RWPE1 (cell line): ENCODE data around the gene CDC42EP3.

Experiments used
- CTCF ChIA-PET: fragments of 350-600 bp; sonication (Branson Sonifier 250); formaldehyde crosslinking; extraction: SDS; loops from one replicate; lab custom pipeline; 2021; lab: Yijun Ruan, JAX
- POLR2A ChIA-PET: fragments of 400-600 bp; formaldehyde crosslinking; extraction: SDS; loops from one replicate; lab custom pipeline; 2020; ENCODE audit warnings: antibody characterized with exemption; ENCODE audit not compliant: low non-redundant PET; lab: Yijun Ruan, JAX
- DNase-seq: peaks from one replicate; pipeline ENCODE4 v3.0.0; 2012; ENCODE audit warnings: low spot score
- H3K27ac ChIP-seq: fragments of 450-650 bp; 2 replicates; pipeline ENCODE4 v1.5.1; 2017
- CTCF ChIP-seq: fragments of 450-650 bp; conservative IDR thresholded peaks from 2 replicates; pipeline ENCODE4 v1.5.1; 2017; ENCODE audit warnings: low read depth, mild to moderate bottlenecking

The CDC42EP3 gene

GRCh38 chr2:37619959-37620300 lies 51.5 kb downstream of the CDC42EP3 start:
- no peak for TF ChIP-seq CTCF
- ChIA-PET POLR2A (no interaction called here), CTCF (no interaction called here)
- no peak overlapping the region for H3K27ac ChIP-seq
- DNase-seq, result no peak

GRCh38 chr2:37619230-37619958 lies 52.0 kb downstream of the CDC42EP3 start:
- H3K27ac ChIP-seq, result no peak overlapping the region
- no peak for TF ChIP-seq CTCF
- ChIA-PET CTCF (no interaction called here), POLR2A (no interaction called here)
- DNase-seq, result no peak

GRCh38 chr2:37618326-37618725 lies 53.1 kb downstream of the CDC42EP3 start:
- no peak for DNase-seq
- ChIA-PET POLR2A (no interaction called here), CTCF (no interaction called here)
- no peak overlapping the region for H3K27ac ChIP-seq
- TF ChIP-seq CTCF, result no peak

- no peak overlapping the region for H3K27ac ChIP-seq
- ChIA-PET CTCF (no interaction called here), POLR2A (no interaction called here)
- no peak for TF ChIP-seq CTCF
- no peak for DNase-seq
These were observed 54.1 kb downstream of the CDC42EP3 start for GRCh38 chr2:37617119-37617892.

DNA sequence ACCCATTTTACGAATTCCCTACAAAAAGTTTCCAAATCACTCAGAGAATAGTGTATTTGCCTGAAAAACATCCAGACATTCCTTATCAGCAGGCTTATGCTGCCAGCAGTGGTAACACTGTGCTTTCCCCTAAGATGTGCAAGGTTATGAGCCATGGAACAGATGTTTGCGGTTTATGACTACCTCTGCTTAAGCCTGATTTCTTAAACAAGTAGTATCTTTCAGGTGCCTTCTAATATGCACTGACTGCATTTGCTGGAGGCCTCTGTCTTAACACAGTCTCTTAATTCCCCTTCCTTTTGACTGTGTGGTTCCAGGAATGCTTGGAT lies 54.8 kb downstream of the CDC42EP3 start:
- CTCF ChIA-PET, result interaction anchor here (0.9 kb wide), 1 partner anchor 216 kb away, joined by 3 read pairs; no protein-coding TSS in a partner anchor
- TF ChIP-seq CTCF, result no peak
- DNase-seq, result no peak
- no peak overlapping the region for H3K27ac ChIP-seq
- POLR2A ChIA-PET, result no interaction called here

GRCh38 chr2:37615804-37616676 lies 55.4 kb downstream of the CDC42EP3 start:
- ChIA-PET CTCF (interaction anchor here (0.9 kb wide), 1 partner anchor 216 kb away, joined by 3 read pairs; no protein-coding TSS in a partner anchor), POLR2A (no interaction called here)
- no peak overlapping the region for H3K27ac ChIP-seq
- no peak for DNase-seq
- no peak for TF ChIP-seq CTCF
